Tibial nerve (tissue), 3 donors: Measurements from ENCODE around the gene CYP4F3.

Experiments
- POLR2A ChIP-seq, 2 donors: fragments of 450-650 bp; IDR thresholded peaks; one replicate each; pipeline ENCODE4 v1.6.1; 2017; ENCODE audit warnings: antibody characterized with exemption in 2 of 2, mild to moderate bottlenecking in 2 of 2, moderate library complexity in 2 of 2
- TF ChIP-seq, protein P1 (sequence below), 5 experiments: fragments of 200-600 bp in 3 of 5; fragments of 450-650 bp in 2 of 5; sonication (generic) in 3 of 5; IDR thresholded peaks; one replicate each; pipeline ENCODE4 v1.5.1; 2016 to 2019; ENCODE audit warnings: antibody characterized with exemption in 5 of 5, mild to moderate bottlenecking in 3 of 5, moderate library complexity in 2 of 5

- TF ChIP-seq, protein P1, sequence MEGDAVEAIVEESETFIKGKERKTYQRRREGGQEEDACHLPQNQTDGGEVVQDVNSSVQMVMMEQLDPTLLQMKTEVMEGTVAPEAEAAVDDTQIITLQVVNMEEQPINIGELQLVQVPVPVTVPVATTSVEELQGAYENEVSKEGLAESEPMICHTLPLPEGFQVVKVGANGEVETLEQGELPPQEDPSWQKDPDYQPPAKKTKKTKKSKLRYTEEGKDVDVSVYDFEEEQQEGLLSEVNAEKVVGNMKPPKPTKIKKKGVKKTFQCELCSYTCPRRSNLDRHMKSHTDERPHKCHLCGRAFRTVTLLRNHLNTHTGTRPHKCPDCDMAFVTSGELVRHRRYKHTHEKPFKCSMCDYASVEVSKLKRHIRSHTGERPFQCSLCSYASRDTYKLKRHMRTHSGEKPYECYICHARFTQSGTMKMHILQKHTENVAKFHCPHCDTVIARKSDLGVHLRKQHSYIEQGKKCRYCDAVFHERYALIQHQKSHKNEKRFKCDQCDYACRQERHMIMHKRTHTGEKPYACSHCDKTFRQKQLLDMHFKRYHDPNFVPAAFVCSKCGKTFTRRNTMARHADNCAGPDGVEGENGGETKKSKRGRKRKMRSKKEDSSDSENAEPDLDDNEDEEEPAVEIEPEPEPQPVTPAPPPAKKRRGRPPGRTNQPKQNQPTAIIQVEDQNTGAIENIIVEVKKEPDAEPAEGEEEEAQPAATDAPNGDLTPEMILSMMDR (IDR thresholded peaks at IDR 0.05): no peak
- TF ChIP-seq POLR2A (IDR thresholded peaks at IDR 0.05): no peak
Measured at GRCh38 chr19:15612342-15612741, 28.4 kb upstream of the CYP4F3 start.
